HS-27A (cell line): Measurements from ENCODE around the gene KHDRBS1.
"Not testable (repeated sequence)": the region's sequence is repeated elsewhere in the genome, so short reads cannot be mapped to it uniquely, and the experiment has no call there.

Experiments used
- DNase-seq: peaks from one replicate; pipeline ENCODE4 v3.0.0-alpha.2; 2012; ENCODE audit warnings: low read depth, missing footprints

Gene KHDRBS1

DNA sequence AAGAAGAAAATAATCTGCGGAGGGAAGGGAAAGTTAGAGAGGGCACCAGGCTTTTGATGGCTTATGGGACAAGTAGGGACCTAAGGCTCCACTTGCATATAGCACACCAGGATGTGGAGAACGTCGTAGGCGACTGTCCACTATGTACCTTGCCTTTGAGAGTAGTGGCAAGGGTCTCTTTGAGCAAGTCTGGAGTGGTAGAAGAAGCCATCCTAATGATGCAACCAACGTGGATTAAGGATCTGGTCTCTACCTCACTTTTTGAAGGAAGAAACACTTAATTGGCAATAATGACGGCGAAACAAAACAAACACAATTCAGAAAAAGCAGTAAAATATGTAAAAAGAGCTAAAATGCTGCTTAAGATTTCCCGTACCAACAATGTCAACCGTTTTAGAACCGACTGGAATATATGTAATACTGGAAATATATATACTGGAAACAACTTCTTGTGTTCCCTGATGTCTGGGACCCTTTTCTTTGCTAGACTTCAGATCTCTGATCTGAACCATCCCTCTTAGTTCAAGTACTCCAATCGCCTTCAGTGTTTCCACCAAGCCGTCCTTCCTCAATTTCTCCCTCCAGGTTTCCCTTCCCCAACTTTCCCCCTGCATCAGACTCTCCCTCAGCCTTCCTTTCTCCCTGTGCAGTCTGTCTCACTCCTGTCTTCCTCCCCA, 821 bp upstream of the KHDRBS1 start:
- no peak for DNase-seq

DNA sequence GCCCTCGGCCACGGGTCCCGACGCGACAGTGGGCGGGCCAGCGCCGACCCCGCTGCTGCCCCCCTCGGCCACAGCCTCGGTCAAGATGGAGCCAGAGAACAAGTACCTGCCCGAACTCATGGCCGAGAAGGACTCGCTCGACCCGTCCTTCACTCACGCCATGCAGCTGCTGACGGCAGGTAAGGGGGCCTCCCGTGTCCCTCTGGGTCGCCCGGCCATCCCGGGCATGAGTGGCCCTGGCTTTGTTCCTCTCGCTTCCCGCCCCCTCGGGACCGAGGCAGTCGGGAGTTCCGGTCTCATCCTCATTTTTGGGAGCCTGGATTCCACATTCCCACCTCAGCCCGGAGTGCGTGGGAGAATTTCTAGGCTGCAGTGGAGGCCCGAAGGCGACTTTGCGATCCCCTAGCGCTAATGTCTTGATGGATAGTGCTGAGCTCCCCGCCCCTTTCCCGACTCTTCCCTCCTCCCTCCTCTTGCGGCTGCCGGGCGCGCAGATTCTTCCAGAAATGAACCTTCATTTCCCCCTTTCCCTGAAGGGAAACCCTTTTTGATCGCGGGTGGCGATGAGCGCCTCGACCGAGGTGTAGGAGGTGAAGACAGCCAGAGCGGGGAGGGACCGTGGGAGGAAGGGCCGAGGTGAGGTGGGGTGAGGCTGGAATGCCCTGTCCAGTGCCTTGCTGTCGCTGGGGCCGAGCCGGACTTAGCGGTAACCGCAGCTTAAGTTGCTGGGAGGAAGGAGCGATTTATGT, 705 bp downstream of the KHDRBS1 start:
- DNase-seq, result peak; percentile 41

DNA sequence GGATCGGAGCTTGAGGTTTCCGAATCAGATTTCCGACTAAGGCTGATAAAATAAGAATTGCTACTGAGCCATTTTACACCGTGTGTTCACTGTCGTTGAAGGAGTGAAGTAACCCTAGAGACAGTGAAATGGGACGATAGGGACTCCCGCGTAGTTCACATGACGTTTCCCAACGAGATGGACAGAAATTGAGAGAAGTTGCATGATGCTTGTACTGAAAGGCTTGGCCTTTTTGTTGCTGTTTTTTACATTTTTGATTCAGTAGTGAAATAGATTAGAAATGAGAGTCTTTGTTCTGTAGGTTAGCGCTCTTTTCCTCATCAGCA, 1.2 kb downstream of the KHDRBS1 start:
- DNase-seq, result no peak

GRCh38 chr1:32020339-32020738, 6.7 kb downstream of the KHDRBS1 start:
- no peak for DNase-seq

DNA sequence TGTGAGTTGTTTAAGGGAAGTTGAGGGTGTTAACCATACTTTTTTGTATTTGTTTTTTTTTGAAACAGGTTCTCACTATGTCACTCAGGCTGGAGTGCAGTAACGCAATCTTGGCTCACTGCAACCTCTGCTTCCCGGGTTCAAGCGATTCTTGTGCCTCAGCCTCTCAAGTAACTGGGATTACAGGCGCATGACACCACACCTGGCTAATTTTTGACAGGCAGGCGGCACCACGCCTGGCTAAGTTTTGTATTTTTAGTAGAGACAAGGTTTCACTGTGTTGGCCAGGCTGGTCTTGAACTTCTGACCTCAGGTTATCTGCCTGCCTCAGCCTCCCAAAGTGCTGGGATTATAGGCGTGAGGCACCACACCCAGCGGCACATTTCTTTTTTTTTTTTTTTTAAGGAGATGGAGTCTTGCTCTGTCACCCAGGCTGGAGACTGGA, 7.9 kb downstream of the KHDRBS1 start:
- DNase-seq, result not testable (repeated sequence)

DNA sequence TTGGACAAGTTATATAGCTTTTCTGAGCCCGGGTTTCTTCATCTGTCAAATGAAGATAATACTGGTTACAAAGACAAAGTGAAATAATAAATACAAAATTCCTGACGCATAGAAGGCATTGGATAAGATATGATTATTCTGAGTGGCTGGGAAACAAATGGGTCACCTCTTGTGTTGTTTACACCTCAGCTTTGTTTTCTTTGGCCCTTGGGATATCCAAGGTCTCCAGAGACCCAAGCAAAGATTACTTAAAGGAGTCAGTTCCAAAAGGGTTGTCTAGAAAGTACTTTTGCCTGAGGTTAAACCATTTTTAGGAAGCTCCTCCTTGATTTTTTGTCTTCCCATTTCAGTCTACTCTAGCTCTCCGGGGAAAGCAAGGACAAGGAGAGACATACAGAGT, 9.7 kb downstream of the KHDRBS1 start:
- DNase-seq, result no peak

GRCh38 chr1:32025515-32025914, 11.8 kb downstream of the KHDRBS1 start:
- no peak for DNase-seq

DNA sequence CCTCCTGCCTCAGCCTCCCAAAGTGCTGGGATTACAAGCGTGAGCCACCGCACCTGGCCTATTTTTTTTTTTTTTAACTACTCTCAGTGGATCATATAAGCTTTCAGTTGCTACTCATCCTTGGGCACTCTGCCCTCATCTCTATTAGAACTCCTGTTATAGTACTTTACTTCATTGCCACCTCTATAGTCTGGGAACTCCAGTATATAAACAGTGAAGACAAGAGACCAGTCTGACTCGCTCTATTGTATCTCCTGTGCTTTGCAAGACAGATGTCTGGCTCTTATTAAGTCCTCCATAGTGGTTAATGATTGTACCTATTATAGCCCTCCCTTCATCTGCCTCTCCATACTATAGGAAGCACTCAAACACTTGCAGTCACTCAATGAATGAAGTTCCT, 15.1 kb downstream of the KHDRBS1 start:
- no peak for DNase-seq

DNA sequence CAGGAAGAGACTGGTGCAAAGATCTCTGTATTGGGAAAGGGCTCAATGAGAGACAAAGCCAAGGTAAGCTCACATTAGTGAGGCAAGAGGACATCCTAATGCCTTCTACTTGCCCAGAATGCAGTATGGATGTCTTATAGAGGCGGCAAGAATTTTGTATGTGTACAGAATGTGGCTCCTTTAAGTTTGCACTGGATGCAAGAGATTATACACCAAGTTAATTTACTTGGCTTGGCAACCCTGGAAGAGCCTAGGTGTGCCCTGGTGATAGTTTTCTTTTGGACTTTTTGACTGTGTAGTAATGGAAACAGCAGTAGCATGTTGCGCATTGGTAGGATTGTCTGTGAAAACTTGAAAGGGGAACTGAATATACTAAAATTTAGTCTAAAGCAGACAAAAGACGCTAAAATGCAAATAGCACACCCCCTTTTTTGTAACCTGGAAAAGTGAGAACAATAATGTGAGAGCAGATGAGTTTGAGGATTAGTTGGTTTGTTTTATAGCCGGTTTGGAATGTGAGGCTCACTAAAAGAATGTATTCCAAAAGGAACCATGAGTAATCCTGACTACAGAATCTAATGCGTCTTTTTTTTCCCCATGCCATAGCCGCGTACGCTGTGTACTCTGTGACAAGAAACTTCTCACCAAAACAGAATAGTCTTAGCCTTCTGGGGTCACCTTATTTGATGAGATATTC, 18.1 kb downstream of the KHDRBS1 start:
- DNase-seq, result peak; percentile 35

- no peak for DNase-seq
Observed at GRCh38 chr1:32032275-32032615, 18.6 kb downstream of the KHDRBS1 start.

DNA sequence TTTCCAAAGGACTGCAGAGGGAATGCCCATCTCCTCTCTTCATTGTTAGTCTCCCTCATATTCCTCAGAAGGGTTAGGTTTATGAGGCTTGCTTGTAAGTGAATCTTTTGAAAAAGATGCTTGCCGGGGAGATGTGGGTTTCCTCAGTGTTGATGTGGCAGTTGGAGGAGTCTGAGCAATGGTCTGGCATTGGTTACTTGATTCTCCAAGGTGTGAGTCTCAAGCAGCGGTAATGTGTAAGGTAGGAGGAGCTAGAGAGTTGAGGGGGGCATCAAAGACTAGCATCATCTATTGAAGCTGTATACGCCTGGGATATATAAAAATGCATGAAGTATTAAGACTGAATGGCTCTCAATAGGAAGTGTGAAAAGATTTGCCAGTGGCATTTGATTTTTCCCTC, 21.5 kb downstream of the KHDRBS1 start:
- DNase-seq, result no peak

DNA sequence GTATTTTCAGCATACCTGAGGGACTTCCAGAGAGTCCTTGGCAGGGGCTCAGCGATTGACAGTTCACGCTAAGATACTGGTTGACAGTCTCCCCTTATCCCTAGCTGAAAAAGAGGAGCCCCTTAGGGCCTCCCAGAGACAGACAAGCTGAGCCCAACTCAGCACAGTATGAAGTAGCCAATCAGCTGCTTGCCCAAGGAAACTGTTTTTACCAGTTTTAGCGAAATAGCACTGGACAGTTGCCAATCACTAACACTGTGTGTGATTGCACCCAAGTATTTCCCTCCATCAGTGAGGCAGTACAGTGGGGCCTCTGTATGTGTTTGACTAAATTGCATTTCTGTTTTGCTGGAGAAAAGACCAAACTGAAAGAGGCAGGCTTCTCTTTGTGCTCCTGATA, 27.0 kb downstream of the KHDRBS1 start:
- DNase-seq, result no peak

- DNase-seq, result no peak
Observed at GRCh38 chr1:32042330-32042729, 28.7 kb downstream of the KHDRBS1 start.

DNA sequence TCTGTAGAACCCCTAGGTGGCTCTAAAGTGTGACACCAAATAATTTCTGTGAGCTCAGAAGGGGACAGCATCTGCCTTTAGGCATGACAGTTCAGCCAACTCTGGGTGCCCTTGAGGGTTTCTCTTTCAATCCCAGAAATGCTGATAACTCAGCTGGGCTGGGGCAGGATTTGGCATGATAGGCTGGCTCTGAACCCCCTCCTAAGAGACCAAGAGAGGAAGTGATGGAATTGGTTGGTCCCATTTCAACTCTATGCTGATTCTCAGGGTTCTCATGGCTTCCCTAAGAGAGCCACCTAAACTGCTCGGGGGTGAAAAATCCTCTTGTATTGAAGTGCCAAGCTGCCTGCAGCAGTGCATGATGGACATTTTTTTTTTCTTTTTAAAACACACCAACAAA, 30.6 kb downstream of the KHDRBS1 start:
- no peak for DNase-seq

- DNase-seq, result no peak
Observed at GRCh38 chr1:32045772-32046171, 32.1 kb downstream of the KHDRBS1 start.

DNA sequence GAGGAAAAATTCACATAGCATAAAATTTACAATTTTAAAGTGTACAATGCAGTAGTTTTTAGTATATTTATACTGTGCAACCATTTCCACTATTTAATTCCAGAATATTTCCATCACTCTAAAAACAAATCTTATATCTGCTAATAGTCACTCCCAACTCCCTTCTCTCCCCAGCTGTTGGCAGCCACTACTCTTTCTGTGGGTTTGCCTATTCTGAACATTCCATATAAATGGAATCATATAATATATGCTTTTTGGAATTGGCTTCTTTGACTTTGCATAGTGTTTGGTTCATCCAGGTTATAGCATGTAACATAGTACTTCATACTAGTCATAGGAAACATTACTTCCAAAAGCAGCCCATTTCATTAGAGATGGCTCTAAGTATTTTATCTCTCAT, 34.0 kb downstream of the KHDRBS1 start:
- DNase-seq, result no peak

- no peak for DNase-seq
Observed at GRCh38 chr1:32048440-32048839, 34.8 kb downstream of the KHDRBS1 start.

- no peak for DNase-seq
Observed at GRCh38 chr1:32051706-32052105, 38.0 kb downstream of the KHDRBS1 start.

- DNase-seq, result no peak
Observed at GRCh38 chr1:32052887-32053286, 39.2 kb downstream of the KHDRBS1 start.

- DNase-seq, result no peak
Observed at GRCh38 chr1:32055416-32055815, 41.7 kb downstream of the KHDRBS1 start.

GRCh38 chr1:32056598-32056997, 42.9 kb downstream of the KHDRBS1 start:
- no peak for DNase-seq

GRCh38 chr1:32060914-32061313, 47.2 kb downstream of the KHDRBS1 start:
- no peak for DNase-seq

DNA sequence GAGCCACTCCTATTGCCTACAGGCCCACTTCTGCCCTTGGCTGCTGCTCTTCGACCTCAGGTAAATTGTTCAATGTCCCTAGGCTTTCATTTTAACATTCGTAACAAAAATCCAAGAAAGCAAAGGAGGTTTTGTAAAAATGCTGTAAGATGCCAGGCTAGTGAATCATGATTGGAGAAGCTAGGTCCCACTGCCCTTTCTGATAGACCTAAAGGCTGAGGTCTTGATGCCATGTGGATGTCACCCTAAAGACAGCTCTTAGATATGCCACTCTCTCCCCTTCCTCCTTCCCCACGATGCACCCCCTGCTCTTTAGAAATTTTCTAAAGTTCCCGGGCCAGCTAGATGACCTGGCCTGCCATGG, 49.2 kb downstream of the KHDRBS1 start:
- no peak for DNase-seq
